Neural progenitor cell (in vitro differentiated cells): ENCODE measurements around the gene LEMD3.

ENCODE experiments used
- CTCF ChIP-seq: fragments of 200-600 bp; sonication (generic); IDR thresholded peaks from 2 replicates; pipeline ENCODE4 v1.5.1; 2017; ENCODE audit warnings: antibody characterized with exemption, mild to moderate bottlenecking
- EZH2phosphoT487 ChIP-seq: fragments of 200-600 bp; sonication (generic); IDR thresholded peaks from 2 replicates; pipeline ENCODE4 v1.6.1; 2017; ENCODE audit warnings: antibody characterized with exemption

- TF ChIP-seq CTCF (no peak), EZH2phosphoT487 (no peak)
Observed at GRCh38 chr12:65162609-65163008, 6.8 kb upstream of the LEMD3 start.
